Measurements from ENCODE around the gene PIRT.

PIRT gene

DNA sequence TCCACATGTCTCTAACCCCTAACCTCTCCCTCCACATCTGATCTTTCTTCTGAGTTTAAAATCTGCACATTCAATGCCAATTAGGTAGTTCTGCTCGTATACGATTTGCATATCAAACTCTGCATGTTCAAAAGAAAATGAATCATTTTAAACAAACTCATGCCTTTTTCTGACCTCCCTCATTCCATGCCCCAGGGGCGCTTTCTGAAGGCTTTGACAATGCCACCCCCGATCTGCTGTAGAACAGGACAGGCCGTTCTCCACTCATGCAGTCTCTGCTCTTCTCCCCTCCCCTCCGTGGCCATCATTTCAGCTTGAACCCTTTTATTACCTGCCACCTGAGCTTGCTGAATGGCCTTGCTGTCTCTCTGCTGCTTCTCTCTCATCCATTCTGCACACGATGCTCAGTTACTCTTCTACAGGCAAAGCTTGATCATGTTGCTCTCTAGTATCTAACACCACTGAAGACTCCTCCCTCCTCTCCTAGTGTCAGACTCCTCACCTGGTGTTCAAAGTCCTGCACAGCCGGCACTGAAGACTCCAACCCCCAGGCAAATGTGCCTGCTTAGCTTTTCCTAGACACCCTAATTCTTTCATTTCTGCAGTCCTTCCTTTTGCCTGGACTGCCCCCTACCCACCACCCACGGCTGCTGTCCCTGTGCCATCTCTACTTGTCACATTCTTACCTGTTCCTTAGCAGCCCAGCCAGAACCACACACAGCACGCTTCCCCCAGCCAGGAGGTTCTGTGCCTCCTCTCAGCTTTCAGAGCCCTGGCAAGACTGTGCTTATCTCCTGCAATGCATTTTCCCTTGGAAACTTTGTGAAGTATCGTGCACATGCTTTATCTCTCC, 40.2 kb downstream of the PIRT start:
- no peak overlapping the region for H3K4me3 ChIP-seq (ENCODE audit: control insufficient read depth, low read depth, low read length)
- TF ChIP-seq, protein P1, sequence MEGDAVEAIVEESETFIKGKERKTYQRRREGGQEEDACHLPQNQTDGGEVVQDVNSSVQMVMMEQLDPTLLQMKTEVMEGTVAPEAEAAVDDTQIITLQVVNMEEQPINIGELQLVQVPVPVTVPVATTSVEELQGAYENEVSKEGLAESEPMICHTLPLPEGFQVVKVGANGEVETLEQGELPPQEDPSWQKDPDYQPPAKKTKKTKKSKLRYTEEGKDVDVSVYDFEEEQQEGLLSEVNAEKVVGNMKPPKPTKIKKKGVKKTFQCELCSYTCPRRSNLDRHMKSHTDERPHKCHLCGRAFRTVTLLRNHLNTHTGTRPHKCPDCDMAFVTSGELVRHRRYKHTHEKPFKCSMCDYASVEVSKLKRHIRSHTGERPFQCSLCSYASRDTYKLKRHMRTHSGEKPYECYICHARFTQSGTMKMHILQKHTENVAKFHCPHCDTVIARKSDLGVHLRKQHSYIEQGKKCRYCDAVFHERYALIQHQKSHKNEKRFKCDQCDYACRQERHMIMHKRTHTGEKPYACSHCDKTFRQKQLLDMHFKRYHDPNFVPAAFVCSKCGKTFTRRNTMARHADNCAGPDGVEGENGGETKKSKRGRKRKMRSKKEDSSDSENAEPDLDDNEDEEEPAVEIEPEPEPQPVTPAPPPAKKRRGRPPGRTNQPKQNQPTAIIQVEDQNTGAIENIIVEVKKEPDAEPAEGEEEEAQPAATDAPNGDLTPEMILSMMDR (IDR thresholded peaks at IDR 0.05; ENCODE audit: control insufficient read depth, insufficient read depth, low read depth, low read length, missing control alignments) = no peak
- no peak for DNase-seq (ENCODE audit: low read depth)

DNA sequence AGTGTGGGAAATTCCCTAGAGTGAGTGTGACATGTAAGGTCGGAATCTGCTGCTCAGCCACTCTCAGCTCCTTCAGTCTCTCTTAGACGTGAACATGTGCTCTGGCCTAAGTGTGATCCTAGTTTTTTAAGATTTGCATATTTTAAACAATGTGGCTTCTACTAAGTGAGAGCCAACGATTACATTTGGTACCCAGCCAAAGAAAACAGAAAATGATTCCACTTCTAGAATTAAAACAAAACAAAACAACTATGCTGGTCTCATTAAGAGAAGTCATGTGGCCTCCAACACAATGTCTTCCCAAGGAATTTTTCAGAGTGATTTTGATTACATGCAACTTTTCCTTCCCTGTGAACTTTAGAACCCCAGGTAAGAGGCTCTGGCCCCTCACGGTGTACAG, 44.1 kb downstream of the PIRT start:
- H3K4me3 ChIP-seq (ENCODE audit: control insufficient read depth, low read depth, low read length) = no peak overlapping the region
- no peak for DNase-seq (ENCODE audit: low read depth)
- TF ChIP-seq, protein P1 (IDR thresholded peaks at IDR 0.05; ENCODE audit: control insufficient read depth, insufficient read depth, low read depth, low read length, missing control alignments) = no peak

DNA sequence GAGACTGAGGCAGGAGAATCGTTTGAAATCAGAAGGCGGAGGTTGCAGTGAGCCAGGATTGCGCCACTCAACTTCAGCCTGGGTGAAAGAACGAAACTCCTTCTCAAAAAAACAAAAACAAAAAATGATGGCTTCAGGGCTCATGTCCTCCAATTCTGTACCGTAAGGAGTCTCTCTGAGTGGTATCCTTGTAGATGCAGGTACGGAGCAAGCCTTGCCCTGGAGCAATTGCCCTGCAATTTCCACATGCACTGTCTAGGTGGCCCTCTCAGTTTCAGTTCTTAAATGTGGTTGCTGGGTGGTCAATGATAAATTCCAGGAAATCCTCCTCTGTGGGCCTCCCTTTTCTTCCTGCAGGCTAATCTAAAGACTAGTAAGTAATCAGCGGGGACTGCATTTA, 44.6 kb downstream of the PIRT start:
- H3K4me3 ChIP-seq (ENCODE audit: control insufficient read depth, low read depth, low read length) = no peak overlapping the region
- TF ChIP-seq, protein P1 (IDR thresholded peaks at IDR 0.05; ENCODE audit: control insufficient read depth, insufficient read depth, low read depth, low read length, missing control alignments) = no peak
- no peak for DNase-seq (ENCODE audit: low read depth)

DNA sequence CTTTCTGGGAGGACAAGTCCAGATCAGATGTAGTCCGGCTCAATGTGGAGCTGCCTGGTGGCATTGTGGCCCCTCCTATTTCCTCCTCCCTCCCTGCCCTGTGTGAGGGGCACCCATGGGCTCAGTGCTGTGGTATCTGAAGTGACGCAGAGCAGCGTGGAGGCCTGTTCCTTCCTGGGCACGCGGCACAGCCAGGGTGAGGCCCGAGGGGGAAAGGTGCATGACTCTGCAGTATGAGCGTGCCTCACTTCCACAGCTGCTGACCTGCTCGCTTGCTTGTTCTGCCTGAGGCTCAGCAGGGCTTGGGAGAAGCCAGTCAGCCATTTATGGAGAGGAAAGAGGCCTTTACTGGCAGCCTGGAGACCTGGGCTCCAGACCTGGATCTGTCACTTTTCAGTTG, 45.7 kb downstream of the PIRT start:
- H3K4me3 ChIP-seq (ENCODE audit: control insufficient read depth, low read depth, low read length) = no peak overlapping the region
- DNase-seq (ENCODE audit: low read depth) = no peak
- TF ChIP-seq, protein P1 (IDR thresholded peaks at IDR 0.05; ENCODE audit: control insufficient read depth, insufficient read depth, low read depth, low read length, missing control alignments) = no peak

DNA sequence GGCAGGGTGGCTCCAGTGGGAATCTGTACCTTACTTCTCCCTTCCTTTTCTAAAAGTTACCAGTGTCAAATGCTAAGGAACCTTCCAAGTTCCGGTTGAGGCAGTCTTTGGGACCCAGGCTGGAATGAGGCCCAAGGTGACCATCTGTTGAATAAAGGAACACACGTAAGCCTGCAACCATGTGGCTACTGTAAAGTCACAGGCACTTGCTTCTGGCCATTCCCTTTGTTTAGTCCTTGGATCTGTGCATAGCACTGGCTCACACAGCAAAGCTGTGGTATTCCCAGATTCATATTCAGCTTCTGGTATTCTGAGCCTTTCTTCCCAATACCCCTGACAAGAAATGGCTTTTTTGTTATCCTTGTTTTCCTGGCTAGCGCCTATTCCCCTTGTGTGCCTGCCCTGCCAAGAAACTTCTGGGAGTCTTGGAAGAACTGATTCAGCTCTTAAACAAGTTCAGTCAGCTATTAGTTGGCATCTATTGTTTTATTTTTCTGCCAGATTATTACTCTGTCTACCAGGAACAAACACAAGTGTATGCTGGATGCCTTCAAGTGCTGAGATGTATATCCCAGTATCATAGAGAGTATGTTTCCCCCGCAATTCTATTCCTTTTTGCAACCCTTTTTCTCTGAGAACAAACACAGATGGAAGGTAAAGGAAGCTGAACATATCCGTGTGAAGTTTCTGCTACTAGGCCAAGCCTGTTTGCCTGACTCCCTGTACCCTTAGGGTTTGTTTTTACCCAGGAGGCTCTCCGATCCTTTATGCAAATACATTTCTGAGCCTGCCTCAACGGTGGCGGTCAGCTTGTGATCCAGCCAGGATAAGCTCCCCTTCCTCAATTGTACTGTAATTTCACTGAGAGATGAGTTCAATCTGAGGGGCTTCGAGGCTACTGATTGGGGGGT, 47.1 kb downstream of the PIRT start:
- TF ChIP-seq, protein P1 (IDR thresholded peaks at IDR 0.05; ENCODE audit: control insufficient read depth, insufficient read depth, low read depth, low read length, missing control alignments) = no peak
- no peak for DNase-seq (ENCODE audit: low read depth)
- no peak overlapping the region for H3K4me3 ChIP-seq (ENCODE audit: control insufficient read depth, low read depth, low read length)

DNA sequence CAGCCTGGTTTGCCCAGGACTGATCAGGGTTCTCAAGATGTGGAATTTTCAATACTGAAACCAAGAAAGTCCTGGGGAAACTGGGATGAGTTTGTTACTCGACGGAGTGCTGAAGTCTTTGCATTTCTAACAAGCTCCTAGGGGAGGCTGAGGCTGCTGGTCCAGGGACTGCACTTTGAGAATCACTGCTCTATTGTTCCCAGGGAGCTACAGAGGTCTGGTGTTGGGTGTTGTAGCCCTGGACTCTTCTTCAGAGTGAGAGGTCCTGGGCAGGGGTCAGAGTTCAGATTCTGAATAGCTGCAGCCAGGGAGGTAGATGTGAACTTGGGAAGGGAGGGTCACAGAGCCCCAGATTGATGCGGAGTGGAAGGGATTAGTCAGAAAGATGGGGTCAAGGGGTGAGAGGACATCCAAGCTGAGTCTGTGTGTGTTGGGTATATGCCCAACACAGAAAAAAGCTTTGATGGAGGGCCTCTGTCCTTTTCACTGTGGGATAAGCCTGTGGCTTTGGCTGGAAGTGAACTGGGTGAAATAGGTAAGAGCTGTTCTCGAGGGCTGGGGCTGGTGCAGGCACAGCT, 48.1 kb downstream of the PIRT start:
- no peak for DNase-seq (ENCODE audit: low read depth)
- TF ChIP-seq, protein P1 (IDR thresholded peaks at IDR 0.05; ENCODE audit: control insufficient read depth, insufficient read depth, low read depth, low read length, missing control alignments) = no peak
- H3K4me3 ChIP-seq (ENCODE audit: control insufficient read depth, low read depth, low read length) = no peak overlapping the region

Data from AG09309 (cell line).